Left ventricle myocardium superior (tissue), 1 donor: ENCODE measurements around the gene TRAK2. TPM values are rescaled to one million over a fixed set of nuclear protein-coding genes. Genes with fewer than 3 reads are reported as not detected.
"Not testable (repeated sequence)": the region's sequence is repeated elsewhere in the genome, so short reads cannot be mapped to it uniquely, and the experiment has no call there.

Experiments used
- ATAC-seq: fragments of 200-7000 bp; cut with Tn5 transposase; one replicate; pipeline ENCODE4 v1.9.1; 2020; ENCODE audit warnings: mild to moderate bottlenecking, moderate library complexity
- DNase-seq: peaks from one replicate; pipeline ENCODE4 v3.0.0-alpha.2; 2020
- intact Hi-C: fragments of 100-400 bp; cut with micrococcal nuclease; formaldehyde crosslinking; loops from one replicate; pipeline ENCODE4 v1.11.0; 2022
- total RNA-seq: library from RNA; stranded (reverse); fragmentation: NEBNext Ultra II Directional; extraction: Animal tissue kit (Norgen Biotek cat#: 25700); gene quantifications from one replicate; pipeline ENCODE4 v1.2.1, GENCODE V29; 2021
- donor health status: DM: no; HTN: yes; CAD: no; lungs with severe emphysema.

TRAK2 gene
- total RNA-seq, 1 donor from 2014 or later, result 202 TPM

DNA sequence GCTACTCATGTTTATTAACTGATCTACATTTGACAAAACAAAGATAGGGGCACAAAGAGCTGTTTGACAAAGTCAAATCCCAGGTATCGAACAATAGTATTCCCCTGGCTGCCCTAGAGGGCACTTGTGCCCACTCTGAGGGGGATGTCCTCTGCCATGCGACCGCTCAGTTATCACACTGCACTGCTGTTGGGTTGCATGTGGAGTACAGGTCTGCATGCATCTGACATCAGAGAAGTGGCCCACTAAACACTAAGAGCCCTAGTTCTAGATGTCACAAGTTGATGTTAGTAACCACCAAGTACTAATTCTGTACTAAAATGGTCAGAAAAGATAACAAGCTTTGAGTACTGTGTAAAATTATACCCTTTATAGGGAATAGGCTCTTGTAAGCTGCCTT, 74.0 kb downstream of the TRAK2 start:
- ATAC-seq (peak; percentile 43), DNase-seq (no peak)
- intact Hi-C loops, result no loop called here

DNA sequence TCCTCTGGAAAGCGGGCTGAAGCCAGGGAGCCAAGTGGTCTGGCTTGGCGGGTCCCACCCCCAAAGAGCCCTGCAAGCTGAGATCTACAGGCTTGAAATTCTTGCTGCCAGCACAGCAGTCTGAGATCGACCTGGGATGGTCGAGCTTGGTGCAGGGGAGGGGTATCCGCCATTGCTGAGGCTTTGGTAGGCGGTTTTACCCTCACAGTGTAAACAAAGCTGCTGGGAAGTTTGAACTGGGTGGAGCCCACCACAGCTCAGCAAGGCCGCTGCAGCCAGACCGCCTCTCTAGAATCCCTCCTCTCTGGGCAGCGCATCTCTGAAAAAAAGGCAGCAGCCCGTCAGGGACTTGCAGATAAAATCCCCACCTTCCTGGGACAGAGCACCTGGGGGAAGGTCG, 81.5 kb downstream of the TRAK2 start:
- DNase-seq, result no peak
- intact Hi-C loops, result no loop called here
- ATAC-seq, result no peak

GRCh38 chr2:201369318-201369717, 81.9 kb downstream of the TRAK2 start:
- DNase-seq, intact Hi-C loops, ATAC-seq: not testable (repeated sequence)

DNA sequence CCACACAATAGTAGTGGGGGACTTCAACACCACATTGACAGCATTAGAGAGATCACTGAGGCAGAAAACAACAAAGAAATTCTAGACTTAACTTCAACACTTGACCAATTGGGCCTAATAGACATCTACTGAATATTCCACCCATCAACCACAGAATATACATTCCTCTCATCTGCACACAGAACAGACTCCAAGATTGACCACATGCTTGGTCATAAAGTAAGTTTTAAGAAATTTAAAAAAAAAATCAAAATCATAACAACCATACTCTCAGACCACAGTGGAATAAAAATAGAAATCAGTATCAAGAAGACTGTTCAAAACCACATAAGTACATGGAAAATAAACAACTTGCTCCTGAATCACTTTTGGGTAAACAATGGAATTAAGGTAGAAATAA, 85.1 kb downstream of the TRAK2 start:
- intact Hi-C loops, result no loop called here
- no peak for DNase-seq
- no peak for ATAC-seq

GRCh38 chr2:201363857-201364560, 87.2 kb downstream of the TRAK2 start:
- intact Hi-C loops, result loop anchor here (5.0 kb wide), 1 partner anchor 127 kb away; no protein-coding TSS in a partner anchor
- ATAC-seq (peak; percentile 66), DNase-seq (no peak)

GRCh38 chr2:201362396-201362795, 88.9 kb downstream of the TRAK2 start:
- ATAC-seq, result no peak
- DNase-seq, result no peak
- intact Hi-C loops, result loop anchor here (5.0 kb wide), 1 partner anchor 125 kb away; no protein-coding TSS in a partner anchor

DNA sequence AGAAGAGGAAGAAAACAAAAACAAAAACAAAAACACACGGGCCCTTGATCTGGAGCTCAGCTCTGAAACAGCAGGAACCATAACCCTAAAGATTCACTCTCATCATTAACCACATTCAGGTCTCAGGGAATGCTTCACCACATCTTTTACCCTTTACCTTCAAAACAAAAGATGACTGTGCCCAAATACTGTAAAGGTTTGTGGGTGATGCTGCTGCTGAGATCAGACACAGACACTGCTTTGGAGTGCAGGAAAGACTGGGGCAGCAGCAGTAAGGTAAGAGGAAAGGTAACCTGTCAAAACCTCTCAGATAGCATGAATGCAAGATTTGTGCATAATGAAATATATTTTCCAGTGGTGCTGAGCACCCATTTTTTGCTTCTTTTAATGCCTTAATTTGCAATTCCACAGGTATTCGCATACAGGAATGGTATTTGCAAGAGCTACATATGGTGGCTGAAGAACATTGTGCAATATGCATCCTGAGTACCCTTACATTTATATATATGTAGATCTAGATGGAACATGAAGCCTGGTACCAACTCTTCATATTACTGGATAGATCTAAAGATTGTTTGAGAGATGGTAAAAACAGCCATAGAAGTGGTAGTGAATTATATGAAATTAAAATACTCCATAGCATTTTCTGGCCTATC, 90.1 kb downstream of the TRAK2 start:
- intact Hi-C loops, result loop anchor here (5.0 kb wide), 1 partner anchor 124 kb away; no protein-coding TSS in a partner anchor
- DNase-seq (no peak), ATAC-seq (no peak)

DNA sequence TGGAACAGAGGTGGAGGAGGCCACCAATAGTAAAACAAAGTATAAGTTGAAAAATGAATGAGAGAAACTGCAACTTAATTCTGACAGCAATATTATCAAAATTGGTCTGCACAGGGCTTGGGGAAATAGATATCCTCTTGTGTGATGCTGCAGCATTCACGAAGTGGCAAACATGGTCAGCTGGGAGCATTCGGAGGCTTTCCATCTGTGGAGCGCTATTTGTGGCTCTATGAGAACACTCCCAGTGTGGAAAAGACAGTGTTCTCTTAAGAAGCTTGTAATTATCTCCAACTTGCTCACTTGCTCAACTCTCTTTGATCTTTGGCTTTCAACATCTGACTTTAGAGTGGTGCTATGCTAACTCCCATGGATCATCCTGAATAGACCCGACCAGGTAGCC, 91.0 kb downstream of the TRAK2 start:
- intact Hi-C loops, result loop anchor here (5.0 kb wide), 1 partner anchor 123 kb away; no protein-coding TSS in a partner anchor

DNA sequence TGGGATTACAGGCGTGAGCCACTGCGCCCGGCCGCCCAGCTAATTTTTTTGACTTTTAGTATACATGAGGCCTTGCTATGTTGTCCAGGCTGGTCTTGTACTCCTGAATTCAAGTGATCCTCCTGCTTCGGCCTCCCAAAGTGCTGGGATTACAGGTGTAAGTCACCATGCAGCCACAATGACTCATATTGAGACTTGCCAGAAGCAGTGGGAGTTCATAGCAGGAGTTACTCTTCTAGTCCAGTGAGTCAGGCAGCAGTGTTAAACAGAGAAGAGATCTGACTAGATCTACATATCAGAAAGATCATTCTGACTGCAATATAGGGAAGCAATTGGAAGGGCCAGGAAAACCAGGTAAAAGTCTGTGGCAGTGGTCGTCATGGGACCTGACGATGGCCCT, 92.6 kb downstream of the TRAK2 start:
- ATAC-seq (no peak), DNase-seq (no peak)
- intact Hi-C loops, result no loop called here

More for the DNA sequence above, 91.0 kb downstream of the TRAK2 start:
- DNase-seq (no peak), ATAC-seq (peak; percentile 7)

- DNase-seq (no peak), ATAC-seq (peak; percentile 94)
- intact Hi-C loops, result no loop called here
These were observed 94.0 kb downstream of the TRAK2 start, which contains the start of gene FLACC1 for GRCh38 chr2:201357221-201357620. FLACC1 (minus strand) TSS chr2:201357345; CDS start chr2:201351404, 5,941 bp downstream.

GRCh38 chr2:201353116-201353515, 98.1 kb downstream of the TRAK2 start:
- ATAC-seq, result no peak
- intact Hi-C loops, result no loop called here
- no peak for DNase-seq

DNA sequence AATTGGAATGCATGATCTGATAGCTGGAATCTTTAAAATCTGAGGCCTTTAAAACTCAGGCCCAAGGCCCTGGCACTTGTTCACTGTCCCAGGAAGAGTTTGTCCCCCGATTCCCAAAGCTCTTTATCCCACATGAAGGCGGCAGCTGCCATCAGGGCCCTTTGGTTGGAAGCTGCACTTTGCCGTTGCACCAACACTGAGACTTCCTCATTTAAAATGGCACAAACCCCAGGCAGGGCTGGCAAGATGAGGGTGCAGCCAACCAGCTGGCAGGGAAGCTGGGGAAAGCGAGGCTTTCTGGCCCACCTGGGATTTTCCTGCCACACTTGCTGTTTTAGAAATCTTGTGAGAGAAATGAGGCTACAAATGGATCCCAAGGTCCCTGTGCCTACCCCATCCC, 100.4 kb downstream of the TRAK2 start:
- ATAC-seq (no peak), DNase-seq (no peak)
- intact Hi-C loops, result no loop called here

DNA sequence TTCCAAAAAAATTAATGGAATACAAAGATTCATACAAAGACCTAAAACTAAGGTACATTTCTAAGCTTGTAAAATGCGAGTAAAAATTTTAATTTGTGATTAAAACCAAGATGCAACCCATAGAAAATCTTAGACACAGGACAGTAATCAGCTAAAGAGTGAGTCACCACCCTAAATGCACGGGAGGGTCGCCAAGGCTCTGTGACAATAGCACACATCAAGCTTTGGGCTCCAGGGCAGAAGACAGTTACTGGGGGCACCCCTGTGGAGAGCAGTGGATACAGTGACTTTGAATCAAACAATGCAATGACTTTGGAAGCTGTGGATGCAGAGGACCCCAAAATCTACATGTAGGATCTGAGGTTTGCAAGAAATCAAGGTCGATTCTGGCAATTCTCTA, 101.7 kb downstream of the TRAK2 start:
- intact Hi-C loops, result no loop called here
- no peak for ATAC-seq
- DNase-seq, result no peak

- DNase-seq (no peak), ATAC-seq (no peak)
- intact Hi-C loops, result no loop called here
These were observed 102.5 kb downstream of the TRAK2 start for GRCh38 chr2:201348758-201349157.

DNA sequence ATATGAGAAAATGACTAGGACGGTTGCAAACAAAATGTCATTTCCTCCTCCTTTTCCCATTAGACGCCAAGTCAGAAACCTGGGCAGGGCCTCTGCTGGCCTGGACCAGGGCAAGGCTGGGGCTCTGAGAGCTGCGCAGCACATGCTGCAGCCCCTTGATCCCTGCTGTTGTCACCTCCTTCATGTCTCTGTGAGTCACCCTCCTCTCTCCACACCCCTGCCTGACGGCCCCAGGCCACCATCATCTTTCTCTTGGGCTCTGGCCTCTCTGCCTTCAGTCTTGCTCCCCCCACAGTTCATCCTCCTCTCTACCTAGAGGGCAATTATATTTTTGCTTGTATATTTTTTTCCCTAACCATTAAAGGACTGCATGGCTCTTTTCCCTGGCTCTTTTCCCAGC, 104.1 kb downstream of the TRAK2 start:
- no peak for DNase-seq
- no peak for ATAC-seq
- intact Hi-C loops, result no loop called here

- intact Hi-C loops, result no loop called here
- no peak for DNase-seq
- peak; percentile 57 for ATAC-seq
These were observed 105.5 kb downstream of the TRAK2 start for GRCh38 chr2:201345625-201346213.

GRCh38 chr2:201344663-201345366, 106.4 kb downstream of the TRAK2 start:
- DNase-seq, result no peak
- intact Hi-C loops, result no loop called here
- no peak for ATAC-seq

DNA sequence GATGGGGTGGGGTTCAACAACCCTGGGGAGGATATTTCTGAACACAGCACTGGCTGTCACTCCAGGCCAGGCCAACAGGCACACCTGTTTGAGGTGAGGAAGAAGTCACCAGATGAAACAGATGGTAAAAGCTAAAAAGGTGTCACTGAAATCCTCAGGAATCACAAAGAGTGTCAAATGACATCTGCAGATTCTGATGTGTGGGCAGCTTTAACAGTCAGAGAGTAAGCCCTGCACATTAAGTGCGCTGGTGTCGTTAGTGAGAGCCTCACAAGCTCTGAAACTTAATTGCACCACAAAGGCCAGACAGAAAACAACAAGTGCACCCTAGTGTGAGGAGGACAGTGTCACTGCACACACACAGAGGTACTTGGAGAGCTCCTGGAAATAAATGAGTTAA, 107.7 kb downstream of the TRAK2 start:
- ATAC-seq (no peak), DNase-seq (no peak)
- intact Hi-C loops, result no loop called here

DNA sequence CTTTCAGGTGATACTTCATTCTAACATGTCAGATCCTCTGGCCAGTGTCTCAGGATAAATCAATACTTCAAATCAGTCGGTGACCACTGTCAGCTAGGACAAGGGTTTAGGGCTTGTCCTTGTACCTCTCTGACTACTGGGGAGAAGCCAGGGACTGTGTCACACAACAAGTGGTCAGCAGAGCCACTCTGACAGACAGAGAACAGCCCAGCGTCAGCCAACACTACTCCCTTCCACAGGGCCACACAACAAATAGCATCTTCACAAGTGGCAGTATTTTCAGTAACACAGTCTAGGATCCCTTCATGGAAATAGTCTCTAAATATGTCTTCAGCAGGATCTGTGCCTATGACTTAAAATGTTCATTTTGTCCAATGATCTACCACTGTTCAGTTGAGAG, 108.3 kb downstream of the TRAK2 start:
- no peak for DNase-seq
- ATAC-seq, result peak; percentile 73
- intact Hi-C loops, result no loop called here

DNA sequence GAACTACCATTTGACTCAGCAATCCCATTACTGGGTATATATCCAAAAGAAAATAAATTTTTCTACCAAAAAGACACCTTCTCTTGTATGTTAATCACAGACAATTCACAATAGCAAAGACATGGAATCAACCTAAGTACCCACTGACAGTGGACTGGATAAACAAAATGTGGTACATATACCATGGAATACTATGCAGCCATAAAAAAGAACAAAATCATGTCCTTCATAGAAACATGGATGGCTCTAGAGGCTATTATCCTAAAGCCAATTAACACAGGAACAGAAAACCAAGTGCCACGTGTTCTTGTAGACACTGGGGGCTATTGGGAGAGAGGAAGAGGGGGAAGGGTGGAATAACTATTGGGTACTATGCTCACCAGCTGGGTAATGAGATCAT, 121.8 kb downstream of the TRAK2 start:
- no peak for ATAC-seq
- intact Hi-C loops, result no loop called here
- DNase-seq, result no peak
